GM18507 (cell line): ENCODE results near the gene LRRC37B.
"Not testable (repeated sequence)": the region's sequence is repeated elsewhere in the genome, so short reads cannot be mapped to it uniquely, and the experiment has no call there.

Experiments used
- DNase-seq: peaks from one replicate; pipeline ENCODE4 v3.0.0; 2011; ENCODE audit warnings: low read depth; ENCODE audit not compliant: insufficient read length; ENCODE audit errors: extremely low spot score
- FAIRE-seq: peaks from 2 replicates; lab custom pipeline; 2011; peaks lifted over from hg19 to GRCh38; lab: Jason Lieb, UNC

LRRC37B gene

GRCh38 chr17:32084003-32084941 lies 77.1 kb downstream of the LRRC37B start:
- FAIRE-seq, DNase-seq: not testable (repeated sequence)

GRCh38 chr17:32084942-32085829 lies 78.0 kb downstream of the LRRC37B start:
- not testable (repeated sequence) for DNase-seq, FAIRE-seq

- not testable (repeated sequence) for FAIRE-seq, DNase-seq
These were observed 79.7 kb downstream of the LRRC37B start for GRCh38 chr17:32086833-32087232.

- not testable (repeated sequence) for FAIRE-seq, DNase-seq
These were observed 84.9 kb downstream of the LRRC37B start for GRCh38 chr17:32092062-32092461.

GRCh38 chr17:32099686-32100085 lies 92.5 kb downstream of the LRRC37B start:
- DNase-seq, result no peak
- FAIRE-seq, result no peak

- not testable (repeated sequence) for FAIRE-seq, DNase-seq
These were observed 93.1 kb downstream of the LRRC37B start for GRCh38 chr17:32100323-32100722.

GRCh38 chr17:32100971-32101631 lies 93.9 kb downstream of the LRRC37B start:
- FAIRE-seq, result no peak
- DNase-seq, result no peak

- FAIRE-seq (no peak), DNase-seq (no peak)
These were observed 95.0 kb downstream of the LRRC37B start for GRCh38 chr17:32102172-32102571.

GRCh38 chr17:32102646-32103186 lies 95.5 kb downstream of the LRRC37B start:
- DNase-seq, result no peak

More at GRCh38 chr17:32102646-32103186, 95.5 kb downstream of the LRRC37B start:
- FAIRE-seq, result no peak
